Mononuclear cell (primary cell): ENCODE results near the gene HOXB9. TPM values are rescaled to one million over a fixed set of nuclear protein-coding genes. Genes with fewer than 3 reads are reported as not detected.

Source experiments
- H3K27me3 ChIP-seq: 2 replicates; pipeline ENCODE4 v1.6.0; 2011; ENCODE audit warnings: low read length, control low read depth; ENCODE audit not compliant: insufficient read depth
- H3K4me1 ChIP-seq: 2 replicates; pipeline ENCODE4 v1.5.1; 2011; ENCODE audit warnings: mild to moderate bottlenecking, low read length, control low read depth; ENCODE audit not compliant: insufficient read depth
- H3K4me3 ChIP-seq: 2 replicates; pipeline ENCODE4 v1.5.1; 2011; ENCODE audit warnings: mild to moderate bottlenecking, low read length, moderate library complexity
- H3K9me3 ChIP-seq: 2 replicates; pipeline ENCODE4 v1.5.1; 2011; ENCODE audit warnings: low read depth, mild to moderate bottlenecking, control low read depth, low read length
- total RNA-seq: library from RNA; depleted of rRNA; stranded (reverse); fragments of >200 nt; gene quantifications from one replicate; pipeline ENCODE4 v1.2.3, GENCODE V29; 2012

HOXB9 gene
- total RNA-seq, result not detected

DNA sequence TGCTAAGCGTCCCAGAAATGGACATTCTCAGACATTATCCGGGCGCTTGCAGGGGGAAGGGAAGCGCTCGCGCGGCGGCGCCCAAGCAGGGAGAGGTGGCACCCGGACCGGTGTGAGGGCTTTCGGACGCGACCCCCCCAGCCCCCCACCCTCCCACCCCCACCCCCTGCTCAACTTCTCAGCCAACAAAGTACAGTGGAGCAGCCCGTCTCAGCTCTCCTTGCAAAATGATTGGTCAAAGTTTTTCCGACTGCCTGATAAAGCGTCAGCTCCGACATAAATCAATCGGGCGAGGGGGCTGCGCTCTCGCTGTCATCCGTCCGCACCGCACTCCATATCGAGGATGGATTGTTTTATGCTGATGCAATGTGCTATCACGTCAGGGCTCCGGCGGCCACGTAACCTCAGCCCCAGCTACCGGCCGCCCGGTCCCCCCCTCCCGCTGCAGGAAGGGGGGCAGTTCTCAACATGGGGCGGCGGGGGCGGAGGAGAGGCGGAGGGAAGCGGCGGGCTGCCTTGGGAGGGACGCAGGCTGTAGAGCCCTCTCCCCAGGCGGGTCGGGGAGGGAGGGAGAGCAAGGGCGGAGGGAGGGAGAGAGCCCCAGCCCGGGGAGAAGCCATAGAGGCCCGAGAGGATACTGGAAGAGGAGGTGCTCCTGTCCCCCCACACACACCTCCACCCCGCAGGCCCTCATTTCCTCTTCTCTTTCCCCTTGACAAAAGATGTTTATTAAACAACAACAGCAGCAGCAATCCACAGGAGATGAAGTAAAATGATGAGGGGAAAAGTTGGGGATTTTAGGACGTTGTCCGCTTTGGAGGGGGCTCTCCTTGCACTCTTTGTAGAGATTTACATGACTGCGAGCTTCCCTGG lies at the start of gene HOXB9:
Gene HOXB9 (minus strand): TSS at position 114 of the 873 bp plus-strand sequence. CDS start 89 bp downstream, at position 25.
- H3K4me1 ChIP-seq, result peaks cover 23% of the 10 kb centered on the region
- H3K4me3 ChIP-seq, result no peak within 1 kb of the TSS
- H3K9me3 ChIP-seq, result no peaks in the 10 kb centered on the region
- H3K27me3 ChIP-seq, result peaks cover 93% of the 10 kb centered on the region

GRCh38 chr17:48672340-48672739 lies 46.2 kb upstream of the HOXB9 start:
- H3K4me3 ChIP-seq, result no peak overlapping the region
- H3K9me3 ChIP-seq, result no peaks in the 10 kb centered on the region
- H3K27me3 ChIP-seq, result peaks cover 34% of the 10 kb centered on the region
- H3K4me1 ChIP-seq, result peaks cover 6% of the 10 kb centered on the region

DNA sequence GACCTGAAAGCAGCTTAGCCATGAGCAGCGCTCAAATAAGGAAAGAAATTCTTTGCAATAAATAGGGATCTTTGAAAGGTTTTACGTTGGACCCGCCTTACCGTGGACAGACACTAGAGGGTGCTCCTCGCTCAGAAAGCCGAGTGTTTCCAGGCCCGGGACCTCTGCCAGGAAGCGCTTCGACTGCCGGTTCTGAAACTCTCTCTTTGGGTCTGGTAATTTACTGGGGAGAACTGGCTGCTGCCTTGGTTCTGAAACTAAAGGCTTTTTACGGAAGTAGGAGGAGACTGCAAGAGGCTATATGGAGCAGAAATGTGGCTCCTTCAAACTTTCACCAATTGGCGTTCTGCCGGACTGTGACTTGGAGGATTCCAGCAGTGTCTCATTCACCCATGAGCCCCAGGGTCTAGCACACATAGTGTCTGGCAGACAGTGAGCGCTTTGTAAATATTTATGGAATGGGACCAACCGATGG lies 45.6 kb upstream of the HOXB9 start:
- Histone ChIP-seq H3K4me3 (no peak overlapping the region), H3K4me1 (peaks cover 6% of the 10 kb centered on the region), H3K27me3 (peaks cover 33% of the 10 kb centered on the region), H3K9me3 (no peaks in the 10 kb centered on the region)

GRCh38 chr17:48663134-48663924 lies 37.2 kb upstream of the HOXB9 start:
- no peak overlapping the region for H3K4me3 ChIP-seq
- no peaks in the 10 kb centered on the region for H3K9me3 ChIP-seq
- H3K4me1 ChIP-seq, result no peaks in the 10 kb centered on the region
- H3K27me3 ChIP-seq, result peaks cover 2% of the 10 kb centered on the region

GRCh38 chr17:48655913-48656312 lies 29.8 kb upstream of the HOXB9 start:
- H3K4me3 ChIP-seq, result no peak overlapping the region
- H3K27me3 ChIP-seq, result peaks cover 6% of the 10 kb centered on the region
- H3K4me1 ChIP-seq, result no peaks in the 10 kb centered on the region
- H3K9me3 ChIP-seq, result no peaks in the 10 kb centered on the region

- Histone ChIP-seq H3K4me3 (no peak overlapping the region), H3K4me1 (peaks cover 15% of the 10 kb centered on the region), H3K9me3 (no peaks in the 10 kb centered on the region), H3K27me3 (peaks cover 49% of the 10 kb centered on the region)
These were observed 23.6 kb upstream of the HOXB9 start for GRCh38 chr17:48649741-48650140.

DNA sequence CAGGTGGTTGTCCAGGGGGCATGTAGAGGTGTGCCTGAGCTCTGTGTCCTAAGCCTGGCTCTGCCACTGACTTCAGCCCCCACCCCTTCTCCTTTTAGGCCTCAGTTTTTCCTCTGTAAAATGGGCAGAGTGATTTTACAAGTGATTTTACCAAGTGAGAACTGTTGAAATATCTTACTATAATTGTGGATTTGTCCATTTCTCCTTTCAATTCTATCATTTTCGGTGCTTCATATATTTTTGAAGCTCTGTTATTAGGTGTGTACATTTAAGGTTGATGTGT lies 21.7 kb upstream of the HOXB9 start:
- H3K9me3 ChIP-seq, result no peaks in the 10 kb centered on the region
- peaks cover 68% of the 10 kb centered on the region for H3K27me3 ChIP-seq
- H3K4me3 ChIP-seq, result no peak overlapping the region
- peaks cover 15% of the 10 kb centered on the region for H3K4me1 ChIP-seq

DNA sequence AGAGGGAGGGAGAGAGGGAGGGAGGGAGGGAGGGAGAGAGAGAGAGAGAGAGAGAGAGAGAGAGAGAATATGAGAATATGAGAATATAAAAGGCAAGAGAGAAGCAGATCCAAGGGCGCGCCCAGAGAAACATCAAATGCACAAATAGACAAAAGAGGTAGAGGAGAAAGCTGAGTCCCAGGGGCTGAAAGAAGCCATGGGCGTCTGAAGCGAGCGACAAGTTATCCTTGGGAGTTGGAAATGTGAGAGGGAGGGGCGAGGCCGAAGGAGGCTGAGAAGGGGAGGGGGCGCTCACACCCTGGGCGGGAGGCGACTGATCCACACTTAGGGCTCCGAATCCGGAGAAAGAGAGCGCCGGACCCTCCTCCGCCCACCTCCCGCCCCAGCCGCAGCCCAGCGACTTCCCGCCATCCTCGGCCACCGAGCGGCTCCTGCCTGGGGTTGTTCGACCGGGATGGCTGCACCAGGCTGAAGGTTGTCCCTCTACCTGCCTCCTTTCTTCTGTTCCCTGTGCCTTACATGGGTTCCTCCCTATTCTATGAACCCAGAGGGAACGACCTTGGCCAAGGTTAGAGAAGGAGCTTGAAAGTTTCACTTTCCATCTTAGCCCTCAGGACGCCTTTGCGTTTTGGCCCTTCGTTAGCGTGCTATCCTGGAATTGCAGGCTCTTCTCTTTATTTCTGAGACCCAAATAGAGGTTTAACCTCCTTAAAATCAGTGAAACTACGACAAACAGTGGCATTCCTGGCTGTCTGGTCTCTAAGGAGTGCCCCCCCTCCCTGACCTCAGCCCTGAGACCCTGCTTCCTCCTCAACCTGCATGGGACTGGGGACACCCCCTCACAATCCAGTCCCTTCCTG lies 21.2 kb upstream of the HOXB9 start:
- peak overlapping the region; percentile 35 for H3K4me3 ChIP-seq
- no peaks in the 10 kb centered on the region for H3K9me3 ChIP-seq
- peaks cover 70% of the 10 kb centered on the region for H3K27me3 ChIP-seq
- peaks cover 15% of the 10 kb centered on the region for H3K4me1 ChIP-seq

- H3K9me3 ChIP-seq, result no peaks in the 10 kb centered on the region
- H3K4me3 ChIP-seq, result no peak overlapping the region
- peaks cover 15% of the 10 kb centered on the region for H3K4me1 ChIP-seq
- H3K27me3 ChIP-seq, result peaks cover 76% of the 10 kb centered on the region
These were observed 20.3 kb upstream of the HOXB9 start for GRCh38 chr17:48646183-48647102.

DNA sequence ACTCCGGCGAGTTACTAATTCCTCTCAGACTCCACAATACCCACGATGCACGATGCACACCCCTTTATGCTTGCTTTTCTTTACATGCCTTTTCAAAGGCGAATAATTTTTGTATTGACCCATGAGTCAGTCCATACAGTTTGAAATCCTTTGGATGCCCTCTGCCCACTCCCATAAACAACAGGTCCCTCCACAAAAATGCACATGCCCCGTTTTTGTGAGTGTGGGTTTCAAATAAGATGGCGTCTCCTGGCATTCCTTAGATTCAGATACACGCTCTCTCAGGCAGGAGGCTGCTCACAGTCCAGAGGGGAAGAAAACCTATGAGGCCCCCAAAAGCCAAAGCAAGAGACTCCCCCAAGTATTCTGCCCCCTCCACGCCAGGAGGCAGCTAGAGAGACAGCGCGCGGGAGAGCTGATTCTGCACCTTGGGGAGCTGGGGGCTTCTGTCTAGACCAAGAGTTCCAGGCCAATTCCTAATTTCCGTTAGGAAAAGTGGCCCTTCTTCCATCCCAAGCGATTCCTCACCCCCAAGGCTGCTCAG lies 19.6 kb upstream of the HOXB9 start:
- Histone ChIP-seq H3K4me1 (peaks cover 15% of the 10 kb centered on the region), H3K4me3 (no peak overlapping the region), H3K9me3 (no peaks in the 10 kb centered on the region), H3K27me3 (peaks cover 83% of the 10 kb centered on the region)

- Histone ChIP-seq H3K27me3 (peaks cover 90% of the 10 kb centered on the region), H3K9me3 (no peaks in the 10 kb centered on the region), H3K4me3 (no peak overlapping the region), H3K4me1 (peaks cover 15% of the 10 kb centered on the region)
These were observed 18.9 kb upstream of the HOXB9 start for GRCh38 chr17:48644910-48645557.

GRCh38 chr17:48644159-48644558 lies 18.0 kb upstream of the HOXB9 start:
- Histone ChIP-seq H3K9me3 (no peaks in the 10 kb centered on the region), H3K4me3 (no peak overlapping the region), H3K4me1 (peaks cover 15% of the 10 kb centered on the region), H3K27me3 (peaks cover 93% of the 10 kb centered on the region)

GRCh38 chr17:48643697-48644012 lies 17.5 kb upstream of the HOXB9 start:
- Histone ChIP-seq H3K4me3 (no peak overlapping the region), H3K27me3 (peaks cover 98% of the 10 kb centered on the region), H3K9me3 (no peaks in the 10 kb centered on the region), H3K4me1 (peaks cover 15% of the 10 kb centered on the region)
